WTC11 (cell line): ENCODE results near the gene TBC1D22A. TPM values are rescaled to one million over a fixed set of nuclear protein-coding genes. Genes with fewer than 3 reads are reported as not detected.

ENCODE experiments used
- ATAC-seq: fragments of 200-7000 bp; cut with Tn5 transposase; 2 replicates; pipeline ENCODE4 v1.10.0; 2021; ENCODE audit warnings: mild to moderate bottlenecking, moderate library complexity
- CTCF ChIA-PET: fragments of 300-600 bp; sonication (Branson Sonifier 250); formaldehyde crosslinking; loops from one replicate; lab custom pipeline; 2021; ENCODE audit warnings: antibody characterized with exemption; lab: Charles Lee
- POLR2A ChIA-PET: fragments of 350-600 bp; sonication (Branson Sonifier 250); formaldehyde crosslinking; loops from one replicate; lab custom pipeline; 2021; ENCODE audit warnings: antibody characterized with exemption; lab: Charles Lee
- DNase-seq: peaks from one replicate; pipeline ENCODE4 v3.0.0; 2021; ENCODE audit warnings: low spot score
- H3K27ac Mint-ChIP-seq: 2 replicates; pipeline ENCODE4 v1.8.0; 2021; ENCODE audit warnings: mixed read lengths
- H3K27me3 Mint-ChIP-seq: 2 replicates; pipeline ENCODE4 v1.8.0; 2021; ENCODE audit warnings: low read depth, mild to moderate bottlenecking, moderate library complexity, mixed read lengths
- H3K36me3 Mint-ChIP-seq: 2 replicates; pipeline ENCODE4 v1.8.0; 2021; ENCODE audit warnings: mixed read lengths
- H3K4me1 Mint-ChIP-seq: 2 replicates; pipeline ENCODE4 v1.8.0; 2022; ENCODE audit warnings: mixed read lengths
- H3K4me3 Mint-ChIP-seq: 2 replicates; pipeline ENCODE4 v1.8.0; 2021; ENCODE audit warnings: mild to moderate bottlenecking, moderate library complexity, mixed read lengths
- H3K9me3 Mint-ChIP-seq: 2 replicates; pipeline ENCODE4 v1.8.0; 2021; ENCODE audit warnings: mixed read lengths
- ATF1 ChIP-seq: sonication (generic); formaldehyde crosslinking; IDR thresholded peaks from 2 replicates; pipeline ENCODE4 v1.8.1; 2023; ENCODE audit warnings: mild to moderate bottlenecking, moderate library complexity, missing genetic modification reagents
- ATF3 ChIP-seq: sonication (generic); formaldehyde crosslinking; conservative IDR thresholded peaks from 2 replicates; pipeline ENCODE4 v1.8.1; 2022; ENCODE audit warnings: mild to moderate bottlenecking, missing genetic modification reagents
- FOXK1 ChIP-seq: sonication (generic); formaldehyde crosslinking; IDR thresholded peaks from 2 replicates; pipeline ENCODE4 v1.8.0; 2022; ENCODE audit warnings: mild to moderate bottlenecking, moderate library complexity, missing genetic modification reagents
- GRHL2 ChIP-seq: fragments of 250-450 bp; sonication (Bioruptor Pico); IDR thresholded peaks from 2 replicates; pipeline ENCODE4 v1.8.0; 2022; ENCODE audit warnings: mild to moderate bottlenecking, moderate library complexity; ENCODE audit not compliant: insufficient replicate concordance, severe bottlenecking
- HMGA2 ChIP-seq: fragments of 250-450 bp; sonication (Bioruptor Pico); IDR thresholded peaks from 2 replicates; pipeline ENCODE4 v1.4.0; 2021; ENCODE audit warnings: mild to moderate bottlenecking, moderate library complexity
- IRF2 ChIP-seq: sonication (generic); formaldehyde crosslinking; IDR thresholded peaks from 2 replicates; pipeline ENCODE4 v1.8.0; 2022; ENCODE audit warnings: low read depth, missing genetic modification reagents, borderline replicate concordance
- MYBL2 ChIP-seq: sonication (generic); formaldehyde crosslinking; IDR thresholded peaks from 2 replicates; pipeline ENCODE4 v1.8.1; 2023; ENCODE audit warnings: mild to moderate bottlenecking, moderate library complexity, missing genetic modification reagents
- NFATC4 ChIP-seq: fragments of 250-450 bp; sonication (Bioruptor Pico); IDR thresholded peaks from 2 replicates; pipeline ENCODE4 v1.9.0; 2021; ENCODE audit warnings: mild to moderate bottlenecking
- RORB ChIP-seq: fragments of 250-450 bp; sonication (Bioruptor Pico); IDR thresholded peaks from 2 replicates; pipeline ENCODE4 v1.9.0; 2021; ENCODE audit warnings: mild to moderate bottlenecking
- SMAD4 ChIP-seq: sonication (generic); formaldehyde crosslinking; IDR thresholded peaks from 2 replicates; pipeline ENCODE4 v1.8.0; 2022; ENCODE audit warnings: mild to moderate bottlenecking, missing genetic modification reagents
- SOX15 ChIP-seq: fragments of 250-450 bp; sonication (Bioruptor Pico); IDR thresholded peaks from 2 replicates; pipeline ENCODE4 v1.9.0; 2021; ENCODE audit warnings: mild to moderate bottlenecking
- SP1 ChIP-seq: sonication (generic); formaldehyde crosslinking; conservative IDR thresholded peaks from 2 replicates; pipeline ENCODE4 v1.8.1; 2022; ENCODE audit warnings: missing genetic modification reagents
- TCF7 ChIP-seq: sonication (generic); formaldehyde crosslinking; IDR thresholded peaks from 2 replicates; pipeline ENCODE4 v1.8.0; 2022; ENCODE audit warnings: mild to moderate bottlenecking, low read depth, missing genetic modification reagents, moderate library complexity
- TEAD4 ChIP-seq: sonication (generic); formaldehyde crosslinking; IDR thresholded peaks from 2 replicates; pipeline ENCODE4 v1.8.0; 2022; ENCODE audit warnings: mild to moderate bottlenecking, missing genetic modification reagents
- ZBTB43 ChIP-seq: sonication (generic); formaldehyde crosslinking; IDR thresholded peaks from 2 replicates; pipeline ENCODE4 v1.8.1; 2023; ENCODE audit warnings: mild to moderate bottlenecking, missing genetic modification reagents
- ZNF121 ChIP-seq: sonication (generic); formaldehyde crosslinking; IDR thresholded peaks from 2 replicates; pipeline ENCODE4 v1.8.0; 2023; ENCODE audit warnings: missing genetic modification reagents
- ZNF219 ChIP-seq: sonication (generic); formaldehyde crosslinking; IDR thresholded peaks from 2 replicates; pipeline ENCODE4 v1.8.0; 2023; ENCODE audit warnings: missing genetic modification reagents, mild to moderate bottlenecking, borderline replicate concordance
- ZNF671 ChIP-seq: fragments of 250-450 bp; sonication (Bioruptor Pico); IDR thresholded peaks from 2 replicates; pipeline ENCODE4 v1.8.0; 2021; ENCODE audit warnings: mild to moderate bottlenecking
- total RNA-seq: library from RNA; stranded (reverse); gene quantifications from 3 replicates; pipeline ENCODE4 v1.2.3, GENCODE V29; 2021
- TF ChIP-seq, protein P1 (sequence below): sonication (generic); formaldehyde crosslinking; IDR thresholded peaks from 2 replicates; pipeline ENCODE4 v1.8.1; 2022; ENCODE audit warnings: low read depth, missing genetic modification reagents, borderline replicate concordance

The TBC1D22A gene
- total RNA-seq, 1 experiment from 2014 or later, result 18.1 TPM

GRCh38 chr22:46869329-46869728 is 106.9 kb downstream of the TBC1D22A start (continued):
- TF ChIP-seq ZBTB43 (CRISPR knock-in tag) (no peak), SMAD4 (CRISPR knock-in tag) (no peak), ZNF121 (CRISPR knock-in tag) (no peak), SOX15 (CRISPR knock-in tag) (no peak)

DNA sequence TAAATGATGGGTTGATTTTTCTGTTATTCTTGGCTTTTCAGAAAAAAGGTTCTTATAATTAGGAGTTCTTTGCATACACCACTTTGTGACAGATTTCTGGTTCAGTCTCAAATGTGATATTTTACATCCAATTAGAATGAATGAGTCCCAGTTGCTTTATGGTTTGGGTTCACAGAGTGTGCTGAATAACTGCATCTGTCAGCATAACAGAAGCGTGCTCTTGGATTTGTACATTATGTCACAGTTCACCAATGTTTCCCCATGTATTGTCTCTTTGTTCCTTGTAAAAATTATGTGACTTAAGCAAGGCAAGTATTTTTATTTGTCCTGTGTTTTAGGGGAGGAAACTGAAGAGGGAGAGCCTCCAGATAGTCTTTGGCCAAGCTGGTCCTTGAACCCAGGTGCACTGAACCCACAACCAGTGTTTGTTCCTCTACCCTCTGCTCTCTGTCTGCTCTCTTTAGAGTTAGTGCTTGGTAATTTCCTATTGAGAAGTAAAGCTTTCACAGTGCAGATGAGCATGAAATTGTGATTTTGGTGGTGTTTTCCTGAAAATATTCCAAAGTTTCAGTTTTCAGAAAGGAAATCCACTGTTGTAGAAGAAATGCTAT is 107.5 kb downstream of the TBC1D22A start:
- CTCF ChIA-PET, result no interaction called here
- no peaks in the 10 kb centered on the region; the same call in 1 of the 2 replicates for H3K27me3 Mint-ChIP-seq

GRCh38 chr22:46871826-46872225 is 109.4 kb downstream of the TBC1D22A start:
- ATAC-seq (no peak), DNase-seq (no peak)
- TF ChIP-seq IRF2 (no peak), MYBL2 (CRISPR knock-in tag) (no peak), ATF1 (no peak), FOXK1 (CRISPR knock-in tag) (no peak), TCF7 (CRISPR knock-in tag) (no peak), NFATC4 (no peak), SP1 (CRISPR knock-in tag) (no peak), TEAD4 (CRISPR knock-in tag) (no peak)
- TF ChIP-seq, protein P1, sequence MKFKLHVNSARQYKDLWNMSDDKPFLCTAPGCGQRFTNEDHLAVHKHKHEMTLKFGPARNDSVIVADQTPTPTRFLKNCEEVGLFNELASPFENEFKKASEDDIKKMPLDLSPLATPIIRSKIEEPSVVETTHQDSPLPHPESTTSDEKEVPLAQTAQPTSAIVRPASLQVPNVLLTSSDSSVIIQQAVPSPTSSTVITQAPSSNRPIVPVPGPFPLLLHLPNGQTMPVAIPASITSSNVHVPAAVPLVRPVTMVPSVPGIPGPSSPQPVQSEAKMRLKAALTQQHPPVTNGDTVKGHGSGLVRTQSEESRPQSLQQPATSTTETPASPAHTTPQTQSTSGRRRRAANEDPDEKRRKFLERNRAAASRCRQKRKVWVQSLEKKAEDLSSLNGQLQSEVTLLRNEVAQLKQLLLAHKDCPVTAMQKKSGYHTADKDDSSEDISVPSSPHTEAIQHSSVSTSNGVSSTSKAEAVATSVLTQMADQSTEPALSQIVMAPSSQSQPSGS (CRISPR knock-in tag), result no peak
- Mint-ChIP-seq H3K27me3 (no peaks in the 10 kb centered on the region; the same call in 1 of the 2 replicates), H3K9me3 (peaks cover 32% of the 10 kb centered on the region), H3K36me3 (peaks cover 22% of the 10 kb centered on the region), H3K4me3 (no peak overlapping the region), H3K4me1 (peaks cover 10% of the 10 kb centered on the region), H3K27ac (no peak overlapping the region)
- CTCF ChIA-PET, result no interaction called here
- POLR2A ChIA-PET, result no interaction called here

More for the DNA sequence above, 107.5 kb downstream of the TBC1D22A start:
- TF ChIP-seq HMGA2 (CRISPR knock-in tag) (no peak), ZNF671 (CRISPR knock-in tag) (no peak), RORB (CRISPR knock-in tag) (no peak), ZNF219 (CRISPR knock-in tag) (no peak), ZBTB43 (CRISPR knock-in tag) (no peak), ATF3 (CRISPR knock-in tag) (no peak), GRHL2 (CRISPR knock-in tag) (no peak), NFATC4 (no peak)
- TF ChIP-seq, all 79 proteins: peak for 0
- DNase-seq (no peak), ATAC-seq (no peak)
- H3K4me1 Mint-ChIP-seq, result peaks cover 17% of the 10 kb centered on the region
- peaks cover 32% of the 10 kb centered on the region for H3K9me3 Mint-ChIP-seq
- POLR2A ChIA-PET, result no interaction called here
- H3K36me3 Mint-ChIP-seq, result peaks cover 22% of the 10 kb centered on the region
- H3K27ac Mint-ChIP-seq, result no peak overlapping the region
- no peak overlapping the region for H3K4me3 Mint-ChIP-seq
